WERI-Rb-1 (cell line): ENCODE measurements around the gene POLR2F.
A peak's percentile ranks its signal among the peaks of the same experiment; 100 is the strongest.

Source experiments
- DNase-seq: peaks from one replicate; pipeline ENCODE4 v3.0.0-alpha.2; 2020
- H3K27ac ChIP-seq: fragments of 250-450 bp; sonication (Bioruptor Pico); 2 replicates; pipeline ENCODE4 v1.5.1; 2020; ENCODE audit warnings: mild to moderate bottlenecking, moderate library complexity
- H3K27me3 ChIP-seq: fragments of 250-450 bp; sonication (Bioruptor Pico); 2 replicates; pipeline ENCODE4 v1.5.1; 2021; ENCODE audit warnings: mild to moderate bottlenecking, low read depth, moderate library complexity; ENCODE audit not compliant: insufficient read depth, severe bottlenecking
- H3K36me3 ChIP-seq: fragments of 250-450 bp; sonication (Bioruptor Pico); 2 replicates; pipeline ENCODE4 v1.5.1; 2020; ENCODE audit warnings: mild to moderate bottlenecking, moderate library complexity
- H3K4me3 ChIP-seq: 2 replicates; pipeline ENCODE4 v1.5.1; 2011; ENCODE audit warnings: low read depth, mild to moderate bottlenecking, control low read depth, low read length
- H3K9me3 ChIP-seq: fragments of 250-450 bp; sonication (Bioruptor Pico); 2 replicates; pipeline ENCODE4 v1.5.1; 2021; ENCODE audit warnings: mild to moderate bottlenecking, moderate library complexity; ENCODE audit not compliant: severe bottlenecking
- TF ChIP-seq, protein P1 (sequence below): IDR thresholded peaks from 2 replicates; pipeline ENCODE4 v1.5.1; 2011; ENCODE audit warnings: low read depth, mild to moderate bottlenecking, control low read depth, inconsistent platforms, low read length

The POLR2F gene

DNA sequence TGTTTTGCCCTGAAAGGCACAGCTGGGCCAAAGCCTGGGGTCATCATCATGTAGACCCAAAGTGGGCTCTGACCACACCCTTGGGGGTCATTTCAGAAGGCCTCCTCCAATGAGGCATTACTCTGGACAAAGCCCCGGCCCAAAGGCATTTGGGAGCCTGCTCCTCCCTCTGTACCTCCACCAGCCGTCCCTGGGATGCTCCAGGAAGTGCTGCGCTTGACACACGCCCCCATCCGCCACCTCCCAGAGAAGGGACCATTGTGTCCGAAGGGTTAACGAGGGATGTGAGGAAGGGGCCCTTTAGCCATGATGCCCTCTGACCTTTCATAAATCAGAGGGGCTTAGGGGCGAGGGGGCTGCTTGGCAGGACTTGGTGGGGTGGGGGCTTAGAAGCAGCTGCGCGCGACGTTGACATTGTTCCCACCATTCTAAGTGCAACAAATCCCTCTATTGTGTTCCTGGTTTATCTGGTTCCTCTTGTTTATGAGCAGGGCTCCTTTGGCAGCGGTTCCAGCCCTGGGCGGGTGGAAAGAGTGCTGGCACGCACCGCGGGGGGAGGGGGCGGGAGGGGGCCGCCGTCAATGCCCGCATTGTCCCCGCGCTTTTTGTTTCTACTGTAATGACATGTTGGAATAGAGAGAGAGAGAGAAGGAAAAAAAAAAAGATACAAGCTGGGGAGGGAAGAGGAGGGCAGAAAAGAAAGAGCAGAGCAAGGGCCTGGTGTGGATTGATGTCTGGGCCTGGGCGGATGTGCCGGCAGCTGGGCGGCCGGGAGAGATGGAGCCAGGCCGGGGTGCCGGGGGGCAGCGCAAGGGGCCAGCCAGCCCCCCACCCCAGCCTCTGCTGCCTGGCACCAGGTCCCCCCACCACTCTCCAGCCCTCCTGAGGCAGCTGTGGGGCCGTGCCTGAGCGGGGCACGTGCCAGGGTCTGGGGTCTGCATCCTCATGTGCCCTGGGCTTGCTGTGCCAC lies 63.0 kb downstream of the POLR2F start:
- no peaks in the 10 kb centered on the region for H3K36me3 ChIP-seq
- H3K9me3 ChIP-seq: no peaks in the 10 kb centered on the region
- no peak for DNase-seq
- H3K4me3 ChIP-seq: no peak overlapping the region
- H3K27me3 ChIP-seq: no peaks in the 10 kb centered on the region
- TF ChIP-seq, protein P1, sequence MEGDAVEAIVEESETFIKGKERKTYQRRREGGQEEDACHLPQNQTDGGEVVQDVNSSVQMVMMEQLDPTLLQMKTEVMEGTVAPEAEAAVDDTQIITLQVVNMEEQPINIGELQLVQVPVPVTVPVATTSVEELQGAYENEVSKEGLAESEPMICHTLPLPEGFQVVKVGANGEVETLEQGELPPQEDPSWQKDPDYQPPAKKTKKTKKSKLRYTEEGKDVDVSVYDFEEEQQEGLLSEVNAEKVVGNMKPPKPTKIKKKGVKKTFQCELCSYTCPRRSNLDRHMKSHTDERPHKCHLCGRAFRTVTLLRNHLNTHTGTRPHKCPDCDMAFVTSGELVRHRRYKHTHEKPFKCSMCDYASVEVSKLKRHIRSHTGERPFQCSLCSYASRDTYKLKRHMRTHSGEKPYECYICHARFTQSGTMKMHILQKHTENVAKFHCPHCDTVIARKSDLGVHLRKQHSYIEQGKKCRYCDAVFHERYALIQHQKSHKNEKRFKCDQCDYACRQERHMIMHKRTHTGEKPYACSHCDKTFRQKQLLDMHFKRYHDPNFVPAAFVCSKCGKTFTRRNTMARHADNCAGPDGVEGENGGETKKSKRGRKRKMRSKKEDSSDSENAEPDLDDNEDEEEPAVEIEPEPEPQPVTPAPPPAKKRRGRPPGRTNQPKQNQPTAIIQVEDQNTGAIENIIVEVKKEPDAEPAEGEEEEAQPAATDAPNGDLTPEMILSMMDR: no peak
- H3K27ac ChIP-seq: no peak overlapping the region

DNA sequence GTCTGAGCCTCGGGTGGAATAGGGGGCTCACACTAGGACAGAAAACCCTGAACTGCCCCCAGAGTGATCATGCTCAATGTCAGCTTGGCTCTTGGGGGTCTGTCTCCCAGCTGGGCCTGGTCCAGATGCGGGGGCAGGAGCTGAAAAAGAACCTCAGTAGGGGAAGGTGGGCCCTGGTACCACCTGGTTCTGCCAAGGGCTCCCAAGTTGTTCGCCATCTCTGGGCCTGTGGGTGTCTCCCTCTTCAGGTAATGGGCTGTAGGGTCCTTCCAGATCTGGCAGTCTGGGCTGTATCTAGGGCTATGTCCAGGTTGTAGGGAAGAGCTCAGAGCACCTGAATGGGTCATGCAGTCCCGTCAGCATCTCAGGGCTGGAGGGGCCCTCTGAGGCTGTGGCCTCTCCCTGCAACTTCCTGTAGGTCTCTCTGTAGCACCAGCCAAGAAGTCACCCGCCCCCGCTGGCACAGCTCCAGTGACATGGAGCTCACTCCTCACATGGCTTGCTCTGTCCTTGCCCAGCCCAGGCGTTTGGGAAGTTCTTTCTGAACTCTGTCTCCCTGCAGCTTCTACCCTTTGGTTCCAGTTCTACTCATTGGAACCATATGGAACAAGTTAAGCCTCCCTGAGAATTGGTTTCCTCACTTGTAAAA lies 63.9 kb downstream of the POLR2F start:
- no peak for DNase-seq
- Histone ChIP-seq H3K9me3 (no peaks in the 10 kb centered on the region), H3K27me3 (no peaks in the 10 kb centered on the region), H3K4me3 (no peak overlapping the region), H3K36me3 (no peaks in the 10 kb centered on the region), H3K27ac (no peak overlapping the region)
- TF ChIP-seq, protein P1: 0 out of 2 replicates have a peak, but pooled peaks have one; percentile 1

DNA sequence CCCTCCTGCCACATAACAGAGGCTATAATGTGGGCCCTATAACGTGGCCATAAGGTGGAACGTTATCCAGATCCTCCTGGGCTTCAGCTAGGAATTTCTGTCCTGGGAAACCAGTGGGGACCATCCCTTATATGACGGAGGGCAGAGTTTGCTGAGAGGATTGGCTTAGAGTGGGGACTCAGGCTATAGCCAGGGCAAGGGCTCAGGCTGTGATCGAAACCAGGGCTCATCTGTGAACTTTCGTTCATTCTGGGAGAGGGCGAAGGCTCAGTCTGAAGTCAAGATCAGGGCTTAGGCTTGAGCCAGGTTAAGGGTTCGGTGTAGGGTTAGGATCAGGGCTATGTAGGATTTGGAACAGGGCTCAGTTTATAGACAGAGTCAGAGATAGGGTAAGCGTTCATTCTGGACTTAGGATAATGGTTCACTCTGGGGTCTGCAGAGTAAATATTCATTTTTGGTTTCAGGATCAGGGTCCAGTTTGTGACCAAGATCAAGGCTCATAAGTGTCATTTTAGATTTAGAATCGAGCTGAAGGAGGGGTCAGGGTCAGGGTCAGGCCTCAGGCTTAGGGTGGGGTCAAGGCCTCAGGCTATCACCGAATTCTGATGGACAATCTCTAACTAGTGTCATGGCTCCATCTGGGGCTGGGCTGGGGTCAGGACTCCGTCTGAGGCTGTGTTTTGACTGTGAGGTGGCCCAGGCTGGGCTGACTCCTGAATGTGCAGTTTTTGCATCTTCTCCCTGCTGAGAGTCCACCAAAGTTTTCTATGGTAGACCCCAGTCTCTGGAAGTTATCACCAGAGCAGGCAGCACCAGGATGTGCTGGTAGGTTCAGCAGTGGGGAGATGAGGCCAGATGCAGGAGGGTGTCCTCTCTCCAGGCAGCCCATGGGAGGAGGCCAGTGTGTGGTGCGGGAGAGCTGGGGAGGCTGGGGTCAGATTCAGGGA lies 64.7 kb downstream of the POLR2F start:
- Histone ChIP-seq H3K27ac (no peak overlapping the region), H3K36me3 (no peaks in the 10 kb centered on the region), H3K27me3 (no peaks in the 10 kb centered on the region), H3K4me3 (no peak overlapping the region), H3K9me3 (no peaks in the 10 kb centered on the region)
- TF ChIP-seq, protein P1: no peak
- no peak for DNase-seq
